Neural cell (in vitro differentiated cells): ENCODE measurements around the gene PARD6G. TPM values are rescaled to one million over a fixed set of nuclear protein-coding genes. Genes with fewer than 3 reads are reported as not detected.

Source experiments
- H2AFZ ChIP-seq: fragments of 200-600, 300-800 bp; sonication (generic), shearing (Covaris generic); 2 replicates; pipeline ENCODE4 v1.6.0; 2014; ENCODE audit warnings: low read depth, mild to moderate bottlenecking, antibody characterized with exemption, low read length, moderate library complexity
- H3F3A ChIP-seq: fragments of 200-600 bp; shearing (Covaris generic); 2 replicates; pipeline ENCODE4 v1.6.1; 2016; ENCODE audit warnings: mild to moderate bottlenecking, moderate library complexity, mixed read lengths, antibody characterized with exemption, low read length; ENCODE audit not compliant: insufficient read depth, poor library complexity, severe bottlenecking
- H3K27ac ChIP-seq: fragments of 200-600, 300-800 bp; sonication (generic), shearing (Covaris generic); 2 replicates; pipeline ENCODE4 v1.5.1; 2014; ENCODE audit warnings: mild to moderate bottlenecking, low read length, moderate library complexity
- H3K27me3 ChIP-seq: fragments of 300-800, 200-600 bp; sonication (generic), shearing (Covaris generic); 2 replicates; pipeline ENCODE4 v1.6.0; 2014; ENCODE audit warnings: mild to moderate bottlenecking, low read depth, low read length, moderate library complexity; ENCODE audit not compliant: insufficient read depth
- H3K36me3 ChIP-seq: fragments of 300-800, 200-600 bp; sonication (generic), shearing (Covaris generic); 2 replicates; pipeline ENCODE4 v1.5.1; 2014; ENCODE audit warnings: mild to moderate bottlenecking, antibody characterized with exemption, low read length, moderate library complexity; ENCODE audit not compliant: insufficient read depth
- H3K4me2 ChIP-seq: fragments of 300-800, 200-600 bp; sonication (generic), shearing (Covaris generic); 2 replicates; pipeline ENCODE4 v1.6.0; 2014; ENCODE audit warnings: mild to moderate bottlenecking, low read length
- H3K4me3 ChIP-seq: fragments of 300-800, 200-600 bp; sonication (generic), shearing (Covaris generic); 2 replicates; pipeline ENCODE4 v1.5.1; 2014; ENCODE audit warnings: mild to moderate bottlenecking, low read length, moderate library complexity
- H3K79me2 ChIP-seq: fragments of 200-600 bp; shearing (Covaris generic); replicated peaks from 2 replicates; pipeline ENCODE4 v1.6.0; 2014; ENCODE audit warnings: mild to moderate bottlenecking, low read length, moderate library complexity; ENCODE audit not compliant: insufficient read depth
- H3K9ac ChIP-seq: fragments of 300-800, 200-600 bp; sonication (generic), shearing (Covaris generic); 2 replicates; pipeline ENCODE4 v1.6.1; 2016; ENCODE audit warnings: mild to moderate bottlenecking, low read length, mixed read lengths
- H3K9me2 ChIP-seq: fragments of 200-600 bp; shearing (Covaris generic); 2 replicates; pipeline ENCODE4 v1.6.1; 2016; ENCODE audit warnings: mild to moderate bottlenecking, low read length, mixed read lengths; ENCODE audit not compliant: insufficient read depth
- H3K9me3 ChIP-seq: fragments of 200-600, 300-800 bp; sonication (generic), shearing (Covaris generic); 2 replicates; pipeline ENCODE4 v1.6.1; 2016; ENCODE audit warnings: mild to moderate bottlenecking, mixed run types, low read length, moderate library complexity, mixed read lengths
- H4K20me1 ChIP-seq: fragments of 200-600 bp; shearing (Covaris generic); 2 replicates; pipeline ENCODE4 v1.6.1; 2016; ENCODE audit warnings: mild to moderate bottlenecking, mixed run types; ENCODE audit not compliant: insufficient read depth
- CTCF ChIP-seq: fragments of 450-650 bp; IDR thresholded peaks from 2 replicates; pipeline ENCODE4 v1.5.1; 2014; ENCODE audit warnings: antibody characterized with exemption, mild to moderate bottlenecking, moderate library complexity; ENCODE audit not compliant: poor library complexity, severe bottlenecking
- EP300 ChIP-seq: fragments of 450-650 bp; conservative IDR thresholded peaks from 2 replicates; pipeline ENCODE4 v1.6.1; 2014; ENCODE audit warnings: antibody characterized with exemption, mild to moderate bottlenecking, moderate library complexity; ENCODE audit not compliant: poor library complexity, severe bottlenecking
- EZH2 ChIP-seq: fragments of 200-600, 300-800 bp; shearing (Covaris generic), sonication (generic); IDR thresholded peaks from 2 replicates; pipeline ENCODE4 v1.6.1; 2014; ENCODE audit warnings: antibody characterized with exemption, low read length, borderline replicate concordance, mild to moderate bottlenecking; ENCODE audit not compliant: insufficient read depth, poor library complexity, severe bottlenecking
- MXI1 ChIP-seq: fragments of 450-650 bp; conservative IDR thresholded peaks from 2 replicates; pipeline ENCODE4 v1.6.1; 2014; ENCODE audit warnings: antibody characterized with exemption, mild to moderate bottlenecking; ENCODE audit not compliant: poor library complexity, severe bottlenecking
- POLR2AphosphoS5 ChIP-seq: IDR thresholded peaks from 2 replicates; pipeline ENCODE4 v1.6.1; 2012
- RAD21 ChIP-seq: fragments of 450-650 bp; conservative IDR thresholded peaks from 2 replicates; pipeline ENCODE4 v1.6.1; 2014; ENCODE audit warnings: antibody characterized with exemption, mild to moderate bottlenecking, moderate library complexity
- REST ChIP-seq: IDR thresholded peaks from 2 replicates; pipeline ENCODE4 v1.6.1; 2012; ENCODE audit warnings: borderline replicate concordance
- SMC3 ChIP-seq: fragments of 450-650 bp; conservative IDR thresholded peaks from 2 replicates; pipeline ENCODE4 v1.6.1; 2014; ENCODE audit warnings: antibody characterized with exemption, mild to moderate bottlenecking, moderate library complexity; ENCODE audit not compliant: poor library complexity
- TAF1 ChIP-seq: IDR thresholded peaks from 2 replicates; pipeline ENCODE4 v1.6.1; 2012; ENCODE audit warnings: low read depth
- polyA plus RNA-seq: library from polyadenylated mRNA; depleted of rRNA; stranded (reverse); fragments of >200 nt; gene quantifications from 2 replicates; pipeline ENCODE4 v1.2.3, GENCODE V29; 2014

PARD6G gene
- polyA plus RNA-seq, 1 donor from 2014 or later: 9.3 TPM

GRCh38 chr18:80109676-80110078 is 137.6 kb downstream of the PARD6G start:
- Histone ChIP-seq H3F3A (no peaks in the 10 kb centered on the region), H3K9me3 (no peaks in the 10 kb centered on the region), H3K27me3 (no peaks in the 10 kb centered on the region), H3K36me3 (no peaks in the 10 kb centered on the region), H4K20me1 (no peaks in the 10 kb centered on the region), H3K9ac (peak overlapping the region; percentile 81), H3K4me3 (peak overlapping the region; percentile 70), H3K4me2 (peak overlapping the region; percentile 86), H2AFZ (peak overlapping the region; percentile 38), H3K9me2 (no peaks in the 10 kb centered on the region), H3K79me2 (peaks cover 39% of the 10 kb centered on the region), H3K27ac (peak overlapping the region; percentile 69)
- TF ChIP-seq EZH2 (no peak), TAF1 (no peak), POLR2AphosphoS5 (no peak), MXI1 (peak; percentile 34), EP300 (no peak)

GRCh38 chr18:80108739-80109675 is 138.3 kb downstream of the PARD6G start, which contains the start of gene ADNP2:
TSS of gene ADNP2 (plus strand) at chr18:80109262. CDS start at chr18:80117543, 8,281 bp downstream.
- Histone ChIP-seq H3K36me3 (no peaks in the 10 kb centered on the region), H3K27ac (peak within 1 kb of the TSS; percentile 82), H3K9ac (peak within 1 kb of the TSS; percentile 81), H4K20me1 (no peaks in the 10 kb centered on the region), H3K27me3 (no peaks in the 10 kb centered on the region), H3F3A (no peaks in the 10 kb centered on the region), H3K79me2 (peaks cover 32% of the 10 kb centered on the region), H2AFZ (peak within 1 kb of the TSS; percentile 46), H3K4me3 (peak within 1 kb of the TSS; percentile 70), H3K9me2 (no peaks in the 10 kb centered on the region), H3K4me2 (peak within 1 kb of the TSS; percentile 86), H3K9me3 (no peaks in the 10 kb centered on the region)
- peak; percentile 61 for TF ChIP-seq EP300
- TF ChIP-seq SMC3: peak; percentile 10
- TF ChIP-seq EZH2: no peak
- TF ChIP-seq POLR2AphosphoS5: peak; percentile 86
- no peak for TF ChIP-seq RAD21
- peak; percentile 11 for TF ChIP-seq MXI1
- TF ChIP-seq REST: no peak
- no peak for TF ChIP-seq TAF1

- no peaks in the 10 kb centered on the region for H3K9me3 ChIP-seq
Measured at GRCh38 chr18:80108121-80108536, 139.2 kb downstream of the PARD6G start.

More at GRCh38 chr18:80108121-80108536, 139.2 kb downstream of the PARD6G start:
- Histone ChIP-seq H2AFZ (no peak overlapping the region), H3K79me2 (peaks cover 23% of the 10 kb centered on the region), H3F3A (no peaks in the 10 kb centered on the region), H3K4me2 (no peak overlapping the region), H3K36me3 (no peaks in the 10 kb centered on the region), H3K4me3 (no peak overlapping the region), H3K27me3 (no peaks in the 10 kb centered on the region), H3K27ac (no peak overlapping the region), H3K9me2 (no peaks in the 10 kb centered on the region), H3K9ac (no peak overlapping the region), H4K20me1 (no peaks in the 10 kb centered on the region)
- TF ChIP-seq EZH2: no peak
- TF ChIP-seq EP300: no peak
- TF ChIP-seq REST: no peak
- no peak for TF ChIP-seq TAF1
- TF ChIP-seq RAD21: no peak
- no peak for TF ChIP-seq POLR2AphosphoS5
- TF ChIP-seq CTCF: no peak
- TF ChIP-seq MXI1: no peak
- TF ChIP-seq SMC3: no peak
